Measurements from ENCODE around the gene SPEF2.
A peak's percentile ranks its signal among the peaks of the same experiment; 100 is the strongest.
"Not testable (repeated sequence)": the region's sequence is repeated elsewhere in the genome, so short reads cannot be mapped to it uniquely, and the experiment has no call there.

The SPEF2 gene

GRCh38 chr5:35651002-35651756, 33.5 kb downstream of the SPEF2 start:
- peak; percentile 17 to 31 for DNase-seq (ENCODE audit: low read depth in 1 of 2, low spot score in 1 of 2)

DNA sequence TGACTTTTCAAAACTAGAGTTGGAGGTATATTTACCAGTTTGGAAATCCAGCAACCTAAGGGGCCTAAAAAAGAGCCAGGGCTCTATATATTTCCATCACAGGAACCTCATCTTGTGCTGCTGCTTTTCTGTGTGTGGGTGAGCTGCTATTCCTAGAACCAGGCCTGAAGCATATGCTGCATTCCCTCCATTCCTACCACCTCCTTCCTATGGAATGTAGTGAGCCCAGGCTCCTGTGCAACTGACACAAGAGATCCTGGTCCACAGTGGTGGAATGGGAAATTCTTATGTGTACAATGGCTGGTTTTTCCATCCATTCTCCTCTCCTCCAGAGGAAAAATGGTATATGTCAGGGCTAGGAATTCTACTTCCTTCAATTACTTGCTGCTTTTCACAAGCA, 39.1 kb downstream of the SPEF2 start:
- no peak for DNase-seq (ENCODE audit: low read depth in 1 of 2, low spot score in 1 of 2)

DNA sequence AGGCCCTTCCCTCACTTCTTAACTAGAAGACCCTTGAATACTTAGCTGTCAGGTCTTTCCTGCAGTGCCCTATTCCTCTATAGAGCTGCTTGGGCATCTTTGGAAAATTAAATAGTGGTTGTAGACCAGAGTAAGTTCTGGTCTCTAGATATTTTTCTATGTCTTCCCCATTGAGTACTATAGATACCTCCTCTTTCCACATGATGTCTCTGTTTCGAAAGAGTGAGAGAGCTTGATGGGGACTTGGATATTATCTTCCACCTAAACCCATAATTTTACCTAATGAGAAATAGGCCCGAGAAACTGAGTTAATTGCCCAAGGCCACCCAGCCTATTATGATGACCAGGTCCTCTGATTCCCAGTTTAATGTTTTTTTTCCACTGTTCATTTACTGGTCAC, 40.2 kb downstream of the SPEF2 start:
- DNase-seq (ENCODE audit: low read depth in 1 of 2, low spot score in 1 of 2), result no peak

DNA sequence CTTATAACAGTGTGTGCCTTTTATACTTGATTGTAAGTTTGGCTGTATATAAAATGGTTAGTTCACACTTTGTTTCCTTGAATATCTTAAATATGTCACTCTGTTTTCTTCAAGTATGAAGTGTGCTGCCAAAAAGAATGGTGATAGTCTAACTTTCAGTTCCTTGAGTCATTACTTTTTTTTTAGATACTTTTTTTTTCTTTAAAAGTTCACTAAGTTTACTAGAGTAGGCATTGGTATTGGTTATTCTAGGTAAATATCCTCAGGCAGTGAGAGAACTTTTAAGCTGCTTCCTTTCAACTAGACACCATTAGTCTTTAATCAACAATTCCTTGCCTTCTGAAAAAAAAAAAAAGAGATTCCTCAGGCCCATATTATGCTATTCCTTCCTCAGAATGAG, 41.9 kb downstream of the SPEF2 start:
- DNase-seq (ENCODE audit: low read depth in 1 of 2, low spot score in 1 of 2), result no peak

DNA sequence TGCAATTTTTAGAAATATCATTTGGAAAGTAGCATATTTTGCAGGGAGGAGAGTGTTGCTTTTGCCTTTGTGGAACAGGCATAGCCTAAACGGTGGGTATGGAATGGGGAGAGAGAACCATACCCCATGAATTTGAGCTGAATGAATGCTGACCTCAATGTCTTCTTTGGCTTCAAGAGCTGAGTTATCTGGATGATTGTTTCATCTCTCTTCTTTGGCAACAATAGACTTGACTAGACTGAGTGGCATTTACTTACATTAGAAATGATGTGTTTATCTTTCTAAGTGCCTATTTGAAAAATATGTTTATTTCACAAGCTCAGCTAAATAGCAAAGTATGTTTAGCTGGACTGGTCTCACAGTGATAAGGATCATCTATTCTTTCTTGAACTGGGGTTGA, 42.8 kb downstream of the SPEF2 start:
- no peak for DNase-seq (ENCODE audit: low read depth in 1 of 2, low spot score in 1 of 2)

DNA sequence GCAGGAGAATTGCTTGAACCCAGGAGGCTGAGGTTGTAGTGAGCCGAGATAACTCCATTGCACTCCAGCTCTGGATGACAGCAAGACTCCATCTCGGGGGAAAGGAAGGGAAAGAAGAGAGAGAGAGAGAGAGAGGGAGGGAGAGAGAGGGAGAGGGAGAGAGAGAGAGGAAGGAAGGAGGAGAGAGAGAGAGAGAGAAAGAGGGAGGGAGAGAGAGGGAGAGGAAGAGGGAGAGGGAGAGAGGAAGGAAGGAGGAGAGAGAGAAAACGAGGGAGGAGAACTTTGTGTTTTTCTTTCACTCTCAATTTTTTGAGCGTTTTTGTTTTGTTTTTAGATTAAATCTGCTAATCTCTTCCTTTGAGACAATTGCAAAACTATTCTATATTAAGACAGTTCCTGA, 46.9 kb downstream of the SPEF2 start:
- no peak for DNase-seq (ENCODE audit: low read depth in 1 of 2, low spot score in 1 of 2)

DNA sequence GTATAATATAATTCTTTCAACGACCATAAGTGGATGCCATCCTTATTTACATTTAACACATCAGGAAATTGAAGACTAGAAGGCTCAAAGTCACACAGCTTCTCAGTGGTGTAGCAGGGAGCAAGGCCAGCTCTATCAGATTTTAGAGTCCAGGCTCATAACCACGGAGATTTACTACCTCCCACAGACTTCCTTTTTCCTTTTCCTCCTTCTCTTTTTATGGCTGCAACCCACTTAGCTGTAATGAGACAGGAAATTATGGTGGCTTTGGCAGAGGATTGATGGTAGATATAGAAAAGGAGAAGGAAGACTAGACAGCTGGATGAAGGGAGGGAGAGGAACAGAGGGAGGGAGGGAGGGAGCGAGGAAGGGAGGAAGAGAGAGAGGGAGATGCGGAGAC, 47.4 kb downstream of the SPEF2 start:
- no peak for DNase-seq (ENCODE audit: low read depth in 1 of 2, low spot score in 1 of 2)

DNA sequence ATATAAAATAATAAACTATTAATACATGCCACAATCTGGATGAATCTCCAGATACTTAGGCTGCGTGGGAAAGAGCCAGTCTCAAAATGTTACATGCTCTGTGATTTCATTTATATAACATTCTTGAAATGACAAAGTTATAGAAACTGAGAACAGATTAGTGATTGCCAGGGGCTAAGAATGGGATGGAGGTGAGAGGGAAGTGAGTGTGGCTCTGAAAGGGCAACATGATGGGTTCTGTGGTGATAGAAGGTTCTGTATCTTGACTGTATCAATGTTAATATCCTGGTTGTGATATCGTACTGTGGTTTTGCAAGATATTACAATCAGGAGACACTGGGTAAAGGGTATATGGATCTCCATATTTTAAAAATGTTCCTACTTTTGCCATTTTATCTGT, 50.7 kb downstream of the SPEF2 start:
- DNase-seq (ENCODE audit: low read depth in 1 of 2, low spot score in 1 of 2), result no peak

DNA sequence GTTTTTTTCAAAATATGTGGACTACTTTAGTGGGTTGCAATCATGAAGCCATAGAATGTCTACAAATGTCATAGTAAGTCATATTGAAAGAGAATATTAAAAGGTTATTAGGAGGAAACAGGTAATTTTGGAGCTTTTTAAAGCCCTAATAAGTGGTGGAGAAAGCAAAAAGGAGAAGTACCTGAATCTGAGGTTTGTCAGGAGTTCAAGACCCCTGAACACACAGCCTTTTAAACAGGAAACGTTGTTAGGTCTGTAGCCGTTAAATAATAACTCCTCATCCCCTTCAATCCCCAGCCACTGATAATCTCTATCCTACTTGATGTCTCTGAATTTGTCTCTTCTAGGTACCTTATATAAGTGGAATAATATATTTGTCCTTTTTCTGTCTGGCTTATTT, 51.1 kb downstream of the SPEF2 start:
- DNase-seq (ENCODE audit: low read depth in 1 of 2, low spot score in 1 of 2), result no peak

GRCh38 chr5:35671541-35672295, 54.1 kb downstream of the SPEF2 start:
- no peak for DNase-seq (ENCODE audit: low read depth in 1 of 2, low spot score in 1 of 2)

DNA sequence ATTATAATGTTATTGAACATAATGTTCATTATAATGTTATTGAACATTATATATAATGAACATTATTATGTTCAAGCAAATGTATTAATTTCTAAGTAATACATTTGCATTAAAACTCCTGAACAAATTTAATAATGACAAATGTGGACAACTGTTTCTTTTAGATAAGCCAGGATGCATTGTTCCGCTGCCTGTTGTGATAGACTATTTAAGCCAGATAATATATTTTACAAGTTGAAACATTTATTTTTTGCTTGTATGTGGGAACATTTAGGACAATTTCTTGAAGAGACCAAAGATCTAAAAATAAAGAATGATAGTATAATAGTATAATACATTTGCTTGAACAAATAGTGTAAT, 54.6 kb downstream of the SPEF2 start:
- DNase-seq (ENCODE audit: low read depth in 1 of 2, low spot score in 1 of 2), result not testable (repeated sequence)

- no peak for DNase-seq (ENCODE audit: low read depth in 1 of 2, low spot score in 1 of 2)
Observed at GRCh38 chr5:35672995-35673394, 55.3 kb downstream of the SPEF2 start.

DNA sequence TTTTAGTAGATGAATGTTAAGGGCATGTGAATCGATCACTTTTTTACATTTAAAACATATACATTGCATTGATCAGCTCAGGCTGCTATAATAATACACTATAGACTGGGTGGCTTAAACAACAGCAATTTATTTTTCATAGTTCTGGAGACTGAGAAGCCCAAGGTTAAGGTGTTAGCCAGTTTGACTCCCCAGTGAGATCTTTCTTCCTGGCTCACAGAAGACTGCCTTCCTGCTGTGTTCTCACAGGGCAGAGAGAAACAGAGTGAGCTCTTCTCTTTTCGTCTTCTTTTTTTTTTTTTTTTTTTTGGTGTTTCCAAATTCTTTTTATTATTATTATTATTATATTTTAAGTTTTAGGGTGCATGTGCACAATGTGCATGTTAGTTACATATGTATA, 56.4 kb downstream of the SPEF2 start:
- DNase-seq (ENCODE audit: low read depth in 1 of 2, low spot score in 1 of 2), result no peak

DNA sequence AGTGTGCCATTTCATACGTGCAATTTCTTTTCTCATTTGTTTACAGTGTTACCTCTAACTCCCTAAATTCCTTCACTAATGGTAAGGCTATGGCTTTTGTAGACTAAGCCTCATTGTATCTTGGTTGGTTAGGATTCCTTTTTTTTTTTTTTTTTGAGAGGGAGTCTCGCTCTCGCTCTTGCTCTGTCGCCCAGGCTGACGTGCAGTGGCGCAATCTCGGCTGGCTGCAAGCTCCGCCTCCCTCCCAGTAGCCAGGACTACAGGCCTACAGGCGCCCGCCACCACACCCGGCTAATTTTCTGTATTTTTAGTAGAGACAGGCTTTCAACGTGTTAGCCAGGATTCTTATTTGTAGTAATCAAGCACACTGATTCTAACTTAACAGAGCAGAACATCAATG, 57.7 kb downstream of the SPEF2 start:
- DNase-seq (ENCODE audit: low read depth in 1 of 2, low spot score in 1 of 2), result no peak

GRCh38 chr5:35677878-35678277, 60.2 kb downstream of the SPEF2 start:
- no peak for DNase-seq (ENCODE audit: low read depth in 1 of 2, low spot score in 1 of 2)

- no peak for DNase-seq (ENCODE audit: low read depth in 1 of 2, low spot score in 1 of 2)
Observed at GRCh38 chr5:35678661-35679060, 61.0 kb downstream of the SPEF2 start.

DNA sequence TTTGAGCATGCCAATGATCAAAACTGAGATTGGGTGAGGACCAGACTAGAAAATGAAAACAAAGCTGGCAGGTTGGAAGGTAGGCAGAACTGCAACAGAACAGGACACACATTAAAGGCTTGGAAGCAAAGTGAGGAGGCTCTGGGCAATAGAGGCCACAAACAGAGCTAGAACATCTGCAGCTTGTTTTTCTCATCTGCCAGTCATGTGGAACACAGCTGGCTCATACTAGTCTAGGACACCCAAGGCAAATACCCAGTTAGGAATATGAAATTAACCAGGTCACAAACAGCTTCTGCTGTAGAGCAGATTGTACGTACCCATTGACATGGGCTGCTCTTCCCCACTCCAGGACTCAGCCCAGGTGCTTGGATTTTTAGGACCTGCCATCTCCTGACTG, 61.7 kb downstream of the SPEF2 start:
- no peak for DNase-seq (ENCODE audit: low read depth in 1 of 2, low spot score in 1 of 2)

- DNase-seq (ENCODE audit: low read depth in 1 of 2, low spot score in 1 of 2), result no peak
Observed at GRCh38 chr5:35681911-35682310, 64.2 kb downstream of the SPEF2 start.

DNA sequence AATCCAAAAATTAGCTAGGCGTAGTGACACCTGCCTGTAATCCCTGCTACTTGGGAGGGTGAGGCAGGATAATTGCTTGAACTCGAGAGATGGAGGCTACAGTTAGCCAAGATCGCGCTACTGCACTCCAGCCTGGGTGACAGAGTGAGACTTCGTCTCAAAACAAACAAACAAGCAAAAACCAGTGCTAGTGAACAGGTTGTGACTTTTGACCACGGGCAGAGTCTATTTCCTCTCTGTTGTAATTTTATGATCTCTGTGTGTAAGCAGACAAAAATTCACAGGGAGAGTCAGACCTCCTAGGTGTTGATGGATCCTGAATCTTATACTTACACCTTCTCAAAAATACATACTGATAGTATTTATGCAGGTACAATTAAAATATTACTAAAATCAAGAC, 65.8 kb downstream of the SPEF2 start:
- no peak for DNase-seq (ENCODE audit: low read depth in 1 of 2, low spot score in 1 of 2)

- no peak for DNase-seq (ENCODE audit: low read depth in 1 of 2, low spot score in 1 of 2)
Observed at GRCh38 chr5:35685161-35685560, 67.5 kb downstream of the SPEF2 start.

DNA sequence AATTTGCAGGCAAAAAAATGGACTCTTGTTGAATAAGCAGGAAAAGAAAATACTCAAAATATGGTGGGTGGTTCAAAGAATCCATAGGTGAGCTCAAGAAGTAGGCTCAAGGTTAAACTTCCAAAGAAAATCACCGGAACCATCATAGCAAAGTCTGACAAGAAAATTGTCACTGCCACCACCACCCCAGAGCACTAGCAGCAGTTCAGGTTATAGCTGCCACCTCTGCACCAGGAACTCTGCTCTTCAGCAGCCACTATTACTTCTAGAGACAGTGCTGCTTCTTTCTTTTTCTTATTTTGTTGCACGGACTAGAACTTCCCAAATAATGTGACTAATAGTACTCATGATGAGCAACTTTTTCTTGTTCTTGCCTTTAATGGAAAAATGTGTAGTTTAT, 70.3 kb downstream of the SPEF2 start:
- DNase-seq (ENCODE audit: low read depth in 1 of 2, low spot score in 1 of 2), result no peak

DNA sequence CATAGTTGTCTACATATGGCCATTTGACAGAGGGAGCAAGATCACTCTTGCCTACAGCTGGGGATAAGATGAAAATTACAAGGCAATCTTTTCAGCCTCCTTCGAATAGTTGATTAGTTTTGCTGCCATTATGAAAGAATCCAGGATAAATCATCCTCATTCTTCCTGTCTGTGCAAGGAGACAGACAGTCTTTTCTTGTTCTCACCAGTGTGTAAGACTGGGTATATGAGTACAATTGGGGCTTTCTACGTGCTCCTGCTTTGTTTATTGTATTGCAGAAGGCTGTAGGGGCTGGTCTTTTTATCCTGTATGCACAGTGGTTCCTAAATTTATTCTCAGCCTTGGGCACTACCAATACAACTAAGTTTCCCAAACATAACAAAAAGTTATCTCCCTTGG, 76.8 kb downstream of the SPEF2 start:
- DNase-seq (ENCODE audit: low read depth in 1 of 2, low spot score in 1 of 2), result no peak

Measured in activated T-helper 1 cell treated with anti-CD3 and anti-CD28 coated beads, Interleukin-2, amount 50 U/mL, for 16 hours (primary cell).